GM20000 (cell line): ENCODE data around the gene SLC47A2.

Source experiments
- DNase-seq: peaks from one replicate; pipeline ENCODE4 v3.0.0; 2012; ENCODE audit warnings: low spot score
- CTCF ChIP-seq: IDR thresholded peaks from 2 replicates; pipeline ENCODE4 v1.5.1; 2012; ENCODE audit warnings: mild to moderate bottlenecking, control low read depth; ENCODE audit errors: extremely low read depth, missing control alignments

SLC47A2 gene

GRCh38 chr17:19724501-19725420, 8.4 kb upstream of the SLC47A2 start:
- no peak for TF ChIP-seq CTCF

GRCh38 chr17:19723964-19724363, 7.6 kb upstream of the SLC47A2 start:
- TF ChIP-seq CTCF: no peak
- DNase-seq: no peak

More at GRCh38 chr17:19724501-19725420, 8.4 kb upstream of the SLC47A2 start:
- no peak for DNase-seq

GRCh38 chr17:19720631-19721426, 4.4 kb upstream of the SLC47A2 start:
- no peak for DNase-seq
- no peak for TF ChIP-seq CTCF

GRCh38 chr17:19720210-19720475, 3.8 kb upstream of the SLC47A2 start:
- no peak for TF ChIP-seq CTCF
- no peak for DNase-seq

- TF ChIP-seq CTCF: no peak
- no peak for DNase-seq
These were observed 3.2 kb upstream of the SLC47A2 start for GRCh38 chr17:19719355-19720209.

- no peak for DNase-seq
These were observed 2.4 kb upstream of the SLC47A2 start for GRCh38 chr17:19718613-19719354.

More at GRCh38 chr17:19718613-19719354, 2.4 kb upstream of the SLC47A2 start:
- TF ChIP-seq CTCF: no peak
